Tibial nerve (tissue), 4 donors: ENCODE results near the gene CYP24A1. TPM values are rescaled to one million over a fixed set of nuclear protein-coding genes. Genes with fewer than 3 reads are reported as not detected.
"Not testable (repeated sequence)": the region's sequence is repeated elsewhere in the genome, so short reads cannot be mapped to it uniquely, and the experiment has no call there.

Experiments
- DNase-seq, 2 donors: peaks; one replicate each; pipeline ENCODE4 v3.0.0-alpha.2; 2019; ENCODE audit warnings: low spot score in 2 of 2
- H3K27ac ChIP-seq, 4 donors: fragments of 200-600 bp; sonication (generic) in 3 of 4; one replicate each; pipeline ENCODE4 v1.5.1; 2017 to 2019; ENCODE audit warnings: mild to moderate bottlenecking in 1 of 4
- H3K27me3 ChIP-seq, 2 donors: fragments of 200-600 bp; sonication (generic) in 1 of 2; one replicate each; pipeline versions ENCODE4 v1.5.1 to v1.6.0; 2017 to 2019
- H3K36me3 ChIP-seq, 3 donors: fragments of 200-600 bp; sonication (generic); one replicate each; pipeline ENCODE4 v1.5.1; 2018 to 2019
- H3K4me1 ChIP-seq, 4 donors: fragments of 200-600 bp; sonication (generic) in 3 of 4; one replicate each; pipeline ENCODE4 v1.5.1; 2017 to 2019
- H3K4me3 ChIP-seq, 4 donors: fragments of 200-600 bp; sonication (generic) in 3 of 4; one replicate each; pipeline ENCODE4 v1.5.1; 2017 to 2019; ENCODE audit warnings: mild to moderate bottlenecking in 1 of 4, moderate library complexity in 1 of 4
- H3K9me3 ChIP-seq, 4 donors: fragments of 200-600 bp; sonication (generic) in 3 of 4; one replicate each; pipeline ENCODE4 v1.5.1; 2017 to 2019
- EP300 ChIP-seq, 2 donors: sonication (generic); formaldehyde crosslinking; IDR thresholded peaks; one replicate each; pipeline ENCODE4 v1.6.1; 2017; ENCODE audit warnings: antibody characterized with exemption in 2 of 2, mild to moderate bottlenecking in 1 of 2
- POLR2A ChIP-seq, 2 donors: fragments of 450-650 bp; IDR thresholded peaks; one replicate each; pipeline ENCODE4 v1.6.1; 2017; ENCODE audit warnings: antibody characterized with exemption in 2 of 2, mild to moderate bottlenecking in 2 of 2, moderate library complexity in 2 of 2
- WGBS, 2 donors: methylation state at CpG; one replicate each; pipeline ENCODE4 v1.1.5; 2018; 5-methylcytosine and 5-hydroxymethylcytosine counted together
- total RNA-seq, 4 donors: library from RNA; depleted of rRNA; stranded (reverse); fragments of >200 nt; gene quantifications; one replicate each; pipeline ENCODE4 v1.1.0, GENCODE V29; 2016
- TF ChIP-seq, protein P1 (sequence below), 5 experiments: fragments of 200-600 bp in 3 of 5; fragments of 450-650 bp in 2 of 5; sonication (generic) in 3 of 5; IDR thresholded peaks; one replicate each; pipeline ENCODE4 v1.5.1; 2016 to 2019; ENCODE audit warnings: antibody characterized with exemption in 5 of 5, mild to moderate bottlenecking in 3 of 5, moderate library complexity in 2 of 5

CYP24A1 gene
- total RNA-seq, 4 donors from 2014 or later = not detected

DNA sequence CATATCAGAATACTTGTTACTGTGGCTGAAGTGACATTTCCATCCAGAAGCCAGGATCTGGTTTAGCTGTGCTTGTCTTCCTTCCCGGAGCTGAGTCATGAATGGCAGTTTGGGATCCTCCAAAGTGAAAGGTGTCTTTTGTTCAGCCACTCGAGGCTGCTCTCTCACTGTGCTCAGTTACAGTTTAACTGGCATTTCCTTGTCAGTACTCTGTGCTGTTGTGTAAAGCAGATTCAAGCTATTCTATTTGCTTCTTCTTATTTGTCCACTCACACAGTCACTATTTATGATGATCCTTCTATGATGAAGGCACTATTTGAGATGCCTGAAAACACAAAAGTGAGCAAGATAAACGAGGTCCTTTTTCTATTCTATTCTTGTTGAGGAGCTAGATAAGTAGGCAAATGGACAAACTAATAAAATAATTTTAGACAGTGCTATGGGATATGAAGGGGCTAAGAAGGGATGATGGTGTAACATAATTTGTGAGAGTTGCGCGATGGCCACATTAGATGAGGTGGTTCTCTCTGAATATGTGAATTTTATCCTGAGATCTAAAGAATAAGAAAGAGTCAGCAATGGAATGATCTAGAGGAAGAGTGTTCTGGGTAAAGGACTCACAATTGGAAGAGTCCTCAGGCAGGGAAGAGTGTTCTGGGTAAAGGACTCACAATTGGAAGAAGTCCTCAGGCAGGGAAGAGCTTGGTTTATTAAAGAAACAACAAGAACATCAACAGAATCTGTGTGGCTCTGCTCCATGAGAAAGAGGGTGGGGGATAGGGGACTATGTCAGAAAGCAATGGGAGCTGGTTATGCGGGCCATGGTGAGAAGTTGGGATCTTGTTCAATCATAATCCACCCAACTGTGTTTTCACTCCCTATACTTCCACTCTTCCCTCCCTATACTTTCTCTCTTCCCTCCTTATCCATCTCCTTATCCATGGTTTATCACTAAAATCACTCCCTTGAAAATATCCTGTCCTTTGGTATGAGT is 40.1 kb downstream of the CYP24A1 start:
- no peak for DNase-seq
- Histone ChIP-seq H3K27me3 (no peaks in the 10 kb centered on the region), H3K4me1 (peaks cover 0 to 16% (median 0%) of the 10 kb centered on the region in 4 donors), H3K27ac (peak overlapping the region in 1 of 4 donors; percentile 55), H3K36me3 (no peaks in the 10 kb centered on the region), H3K4me3 (no peak overlapping the region), H3K9me3 (peaks cover 0 to 3% (median 0%) of the 10 kb centered on the region in 4 donors)
- 60 to 70% methylated on average over 6 of the region's 6 CpGs for WGBS, 2 donors
- TF ChIP-seq, protein P1, sequence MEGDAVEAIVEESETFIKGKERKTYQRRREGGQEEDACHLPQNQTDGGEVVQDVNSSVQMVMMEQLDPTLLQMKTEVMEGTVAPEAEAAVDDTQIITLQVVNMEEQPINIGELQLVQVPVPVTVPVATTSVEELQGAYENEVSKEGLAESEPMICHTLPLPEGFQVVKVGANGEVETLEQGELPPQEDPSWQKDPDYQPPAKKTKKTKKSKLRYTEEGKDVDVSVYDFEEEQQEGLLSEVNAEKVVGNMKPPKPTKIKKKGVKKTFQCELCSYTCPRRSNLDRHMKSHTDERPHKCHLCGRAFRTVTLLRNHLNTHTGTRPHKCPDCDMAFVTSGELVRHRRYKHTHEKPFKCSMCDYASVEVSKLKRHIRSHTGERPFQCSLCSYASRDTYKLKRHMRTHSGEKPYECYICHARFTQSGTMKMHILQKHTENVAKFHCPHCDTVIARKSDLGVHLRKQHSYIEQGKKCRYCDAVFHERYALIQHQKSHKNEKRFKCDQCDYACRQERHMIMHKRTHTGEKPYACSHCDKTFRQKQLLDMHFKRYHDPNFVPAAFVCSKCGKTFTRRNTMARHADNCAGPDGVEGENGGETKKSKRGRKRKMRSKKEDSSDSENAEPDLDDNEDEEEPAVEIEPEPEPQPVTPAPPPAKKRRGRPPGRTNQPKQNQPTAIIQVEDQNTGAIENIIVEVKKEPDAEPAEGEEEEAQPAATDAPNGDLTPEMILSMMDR (IDR thresholded peaks at IDR 0.05) = no peak
- TF ChIP-seq EP300 (IDR thresholded peaks at IDR 0.05) = no peak
- TF ChIP-seq POLR2A (IDR thresholded peaks at IDR 0.05) = no peak

DNA sequence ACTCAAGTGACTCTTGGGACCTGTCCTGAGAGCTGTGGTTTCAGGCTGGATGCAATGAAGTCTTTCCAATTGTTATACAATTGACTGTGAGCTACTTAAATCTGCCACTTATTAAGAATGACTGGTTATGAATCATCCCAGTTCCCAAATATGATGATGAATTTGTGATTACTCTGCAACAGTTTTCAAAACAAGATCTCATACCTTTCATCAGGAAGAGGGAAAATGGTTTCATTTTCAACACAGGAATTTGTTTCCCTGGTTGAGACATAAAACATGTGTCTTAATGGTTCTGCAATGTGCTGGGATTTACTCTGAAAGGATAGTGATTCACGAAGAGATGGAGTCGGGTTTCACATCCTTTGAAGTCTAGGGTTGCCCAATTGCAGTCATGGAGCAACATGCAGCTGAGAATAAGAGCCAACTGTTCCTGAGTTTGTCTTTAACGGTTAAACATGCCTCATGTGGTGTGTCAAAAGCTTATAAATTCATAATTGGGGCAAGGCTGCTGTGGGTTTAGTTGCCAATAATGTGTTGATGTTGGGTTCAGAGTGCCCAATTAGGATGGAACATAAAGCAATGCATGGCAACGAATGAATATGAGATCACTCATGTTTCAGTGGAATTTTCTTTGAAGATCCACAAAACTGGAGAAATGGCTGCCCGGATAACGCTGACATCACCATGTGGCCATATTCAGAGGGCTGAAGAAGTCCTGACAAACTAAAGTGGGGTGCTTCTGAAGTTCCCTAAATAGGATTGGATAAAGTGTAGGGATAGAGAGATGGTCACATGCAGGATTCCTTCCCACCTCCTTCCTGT is 41.0 kb downstream of the CYP24A1 start:
- H3K4me1 ChIP-seq = peaks cover 0 to 16% (median 0%) of the 10 kb centered on the region in 4 donors
- peak in 1 of 2 donors; percentile 62 for DNase-seq
- H3K4me3 ChIP-seq = no peak overlapping the region
- H3K27me3 ChIP-seq = no peaks in the 10 kb centered on the region
- H3K36me3 ChIP-seq = no peaks in the 10 kb centered on the region
- TF ChIP-seq POLR2A (IDR thresholded peaks at IDR 0.05) = no peak
- TF ChIP-seq, protein P1 (IDR thresholded peaks at IDR 0.05) = no peak
- peak in 1 of 2 donors; percentile 59 for TF ChIP-seq EP300 (IDR thresholded peaks at IDR 0.05)
- peaks cover 0 to 3% (median 0%) of the 10 kb centered on the region in 4 donors for H3K9me3 ChIP-seq
- WGBS, 2 donors = 27 to 37% methylated on average over 6 of the region's 6 CpGs
- peak overlapping the region in 2 of 4 donors; percentile 40 to 55 for H3K27ac ChIP-seq

DNA sequence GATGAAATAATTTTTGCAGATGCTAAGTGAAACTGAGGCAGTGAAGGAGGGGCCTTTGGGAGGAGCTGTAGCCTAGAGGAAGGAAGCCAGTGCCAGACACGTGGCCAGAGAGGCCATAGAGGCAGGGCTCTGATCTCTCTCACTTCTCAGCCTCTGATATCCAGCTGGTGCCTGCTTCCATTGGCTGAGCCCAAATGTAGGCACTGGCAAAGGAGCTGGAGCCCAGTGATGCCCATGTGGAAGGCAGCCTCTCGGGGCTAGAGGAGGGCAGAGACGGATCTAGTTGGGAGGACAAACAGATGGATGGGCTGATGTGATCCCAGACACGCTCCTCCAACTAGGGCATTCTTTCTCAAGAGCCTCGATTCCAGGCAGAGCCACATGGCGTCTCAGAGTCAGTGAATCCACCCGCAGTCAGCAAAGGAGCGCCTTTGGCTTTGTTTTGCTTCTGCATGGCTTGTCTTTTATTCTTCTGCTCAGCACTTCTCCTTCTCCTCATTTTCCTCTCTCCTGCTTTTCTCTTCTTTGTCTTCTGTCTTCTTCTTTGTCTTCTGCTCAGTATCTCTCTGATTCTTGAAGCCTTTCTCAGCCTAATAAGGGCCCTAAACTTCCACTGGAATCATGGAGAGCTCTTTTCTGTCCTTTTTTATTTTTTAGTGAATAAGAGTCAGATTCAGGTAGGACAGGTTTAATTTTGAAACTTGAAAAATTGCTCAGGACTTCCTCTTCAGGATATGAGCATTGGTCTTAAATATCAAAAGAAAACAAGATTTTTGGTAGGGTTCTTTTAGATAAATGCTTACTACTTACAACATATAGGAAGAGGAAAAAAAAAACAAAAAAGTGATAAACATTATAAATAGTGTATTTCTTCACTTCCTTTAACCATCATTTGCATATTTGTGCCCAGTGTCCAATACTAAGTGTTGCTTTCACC is 41.8 kb downstream of the CYP24A1 start:
- peak overlapping the region in 2 of 4 donors; percentile 40 to 55 for H3K27ac ChIP-seq
- H3K36me3 ChIP-seq = no peaks in the 10 kb centered on the region
- TF ChIP-seq, protein P1 (IDR thresholded peaks at IDR 0.05) = no peak
- TF ChIP-seq POLR2A (IDR thresholded peaks at IDR 0.05) (no peak), EP300 (IDR thresholded peaks at IDR 0.05) (no peak)
- H3K4me3 ChIP-seq = no peak overlapping the region
- no peak for DNase-seq
- H3K9me3 ChIP-seq = peaks cover 0 to 3% (median 0%) of the 10 kb centered on the region in 4 donors
- peaks cover 0 to 16% (median 0%) of the 10 kb centered on the region in 4 donors for H3K4me1 ChIP-seq
- no peaks in the 10 kb centered on the region for H3K27me3 ChIP-seq
- 87 to 88% methylated on average over 8 of the region's 8 CpGs for WGBS, 2 donors

DNA sequence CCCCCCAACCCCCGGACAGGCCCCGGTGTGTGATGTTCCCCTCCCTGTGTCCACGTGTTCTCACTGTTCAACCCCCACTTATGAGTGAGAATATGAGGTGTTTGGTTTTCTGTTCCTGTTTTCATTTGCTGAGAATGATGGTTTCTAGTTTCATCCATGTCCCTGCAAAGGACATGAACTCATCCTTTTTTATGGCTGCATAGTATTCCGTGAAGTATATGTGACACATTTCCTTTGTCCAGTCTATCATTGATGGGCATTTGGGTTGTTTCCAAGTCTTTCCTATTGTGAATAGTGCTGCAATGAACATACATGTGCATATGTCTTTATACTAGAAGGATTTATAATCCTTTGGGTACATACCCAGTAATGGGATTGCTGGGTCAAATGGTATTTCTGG is 42.7 kb downstream of the CYP24A1 start:
- DNase-seq, H3K27ac ChIP-seq, H3K4me3 ChIP-seq, H3K27me3 ChIP-seq, H3K9me3 ChIP-seq, H3K36me3 ChIP-seq: not testable (repeated sequence)
- H3K4me1 ChIP-seq = peaks cover 0 to 16% (median 0%) of the 10 kb centered on the region in 4 donors
- WGBS, 2 donors = 95 to 100% methylated on average over 4 of the region's 4 CpGs

DNA sequence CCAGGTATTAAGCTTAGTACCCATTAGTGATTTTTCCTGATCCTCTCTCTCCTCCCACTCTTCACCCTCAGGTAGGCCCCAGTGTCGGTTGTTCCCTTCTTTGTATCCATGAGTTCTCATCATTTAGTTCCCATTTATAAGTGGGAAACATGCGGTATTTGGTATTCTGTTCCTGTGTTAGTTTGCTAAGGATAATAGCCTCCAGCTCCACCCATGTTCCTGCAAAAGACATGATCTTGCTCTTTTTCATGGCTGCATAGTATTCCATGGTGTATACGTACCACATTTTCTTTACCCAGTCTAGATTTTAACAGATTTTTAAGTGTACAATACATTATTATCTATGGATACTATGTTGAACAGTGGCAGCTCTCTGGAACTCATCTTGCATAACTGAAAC is 44.4 kb downstream of the CYP24A1 start:
- Histone ChIP-seq H3K4me3 (no peak overlapping the region), H3K27me3 (no peaks in the 10 kb centered on the region), H3K4me1 (peaks cover 0 to 16% (median 0%) of the 10 kb centered on the region in 4 donors), H3K27ac (no peak overlapping the region), H3K36me3 (no peaks in the 10 kb centered on the region), H3K9me3 (peaks cover 0 to 3% (median 0%) of the 10 kb centered on the region in 4 donors)
- no peak for DNase-seq
- TF ChIP-seq POLR2A (IDR thresholded peaks at IDR 0.05) (no peak), EP300 (IDR thresholded peaks at IDR 0.05) (no peak)
- TF ChIP-seq, protein P1 (IDR thresholded peaks at IDR 0.05) = no peak
- WGBS, 2 donors = 94 to 96% methylated on average over 3 of the region's 3 CpGs
